PC-9 (cell line): ENCODE measurements around the gene PEAK3. TPM values are rescaled to one million over a fixed set of nuclear protein-coding genes. Genes with fewer than 3 reads are reported as not detected.

ENCODE experiments used
- BruUV-seq: library from RNA; stranded (reverse); fragments of 400-500 nt; replicated peaks from 2 replicates; lab custom pipeline; 2021; lab: Mats Ljungman, UMichigan
- CTCF ChIA-PET: fragments of 300-600 bp; sonication (Branson Sonifier 250); formaldehyde crosslinking; loops from one replicate; lab custom pipeline; 2022; ENCODE audit warnings: antibody characterized with exemption; lab: Charles Lee
- POLR2A ChIA-PET: fragments of 300-600 bp; sonication (Branson Sonifier 250); formaldehyde crosslinking; loops from one replicate; lab custom pipeline; 2022; ENCODE audit warnings: antibody characterized with exemption; ENCODE audit not compliant: unreplicated experiment; lab: Charles Lee
- DNase-seq, 2 experiments: peaks; one replicate each; pipeline versions ENCODE4 v3.0.0 to v3.0.0-alpha.2; 2015 to 2022; ENCODE audit warnings: mixed read lengths in 1 of 2
- H2AFZ ChIP-seq: fragments of 200-600 bp; sonication (generic); 2 replicates; pipeline ENCODE4 v1.8.1; 2017; ENCODE audit warnings: antibody characterized with exemption
- H3F3A ChIP-seq: fragments of 200-600 bp; sonication (generic); 2 replicates; pipeline ENCODE4 v1.8.1; 2017; ENCODE audit warnings: antibody characterized with exemption, mild to moderate bottlenecking, low read depth; ENCODE audit not compliant: insufficient read depth
- H3K27ac ChIP-seq: fragments of 200-600 bp; sonication (generic); 2 replicates; pipeline ENCODE4 v1.6.1; 2016; ENCODE audit warnings: mixed run types
- H3K27me3 ChIP-seq: fragments of 200-600 bp; sonication (generic); 2 replicates; pipeline ENCODE4 v1.6.1; 2016; ENCODE audit warnings: low read depth, mixed run types; ENCODE audit not compliant: insufficient read depth
- H3K36me3 ChIP-seq: fragments of 200-600 bp; sonication (generic); 2 replicates; pipeline ENCODE4 v1.6.1; 2016; ENCODE audit warnings: low read depth, mixed run types
- H3K4me1 ChIP-seq: fragments of 200-600 bp; sonication (generic); replicated peaks from 2 replicates; pipeline ENCODE4 v1.6.1; 2016; ENCODE audit warnings: mixed run types; ENCODE audit not compliant: insufficient read depth
- H3K4me2 ChIP-seq: fragments of 200-600 bp; sonication (generic); 2 replicates; pipeline ENCODE4 v1.6.1; 2017; ENCODE audit warnings: mixed run types
- H3K4me3 ChIP-seq: fragments of 200-600 bp; sonication (generic); 2 replicates; pipeline ENCODE4 v1.6.1; 2016; ENCODE audit warnings: mixed run types
- H3K79me2 ChIP-seq: fragments of 200-600 bp; sonication (generic); 2 replicates; pipeline ENCODE4 v1.6.1; 2017; ENCODE audit warnings: low read depth, mixed run types
- H3K9me2 ChIP-seq: fragments of 200-600 bp; sonication (generic); 2 replicates; pipeline ENCODE4 v1.8.1; 2017; ENCODE audit warnings: mild to moderate bottlenecking; ENCODE audit not compliant: insufficient read depth
- H3K9me3 ChIP-seq: fragments of 200-600 bp; sonication (generic); 2 replicates; pipeline ENCODE4 v1.8.1; 2016; ENCODE audit warnings: low read depth; ENCODE audit not compliant: insufficient read depth
- H4K20me1 ChIP-seq: fragments of 200-600 bp; sonication (generic); 2 replicates; pipeline ENCODE4 v1.8.1; 2017; ENCODE audit not compliant: insufficient read depth
- CTCF ChIP-seq: fragments of 200-600 bp; sonication (generic); conservative IDR thresholded peaks from 2 replicates; pipeline ENCODE4 v1.6.1; 2017; ENCODE audit warnings: mixed run types, antibody characterized with exemption, mild to moderate bottlenecking, moderate library complexity
- EZH2 ChIP-seq: fragments of 200-600 bp; sonication (generic); IDR thresholded peaks from 2 replicates; pipeline ENCODE4 v1.8.0; 2017; ENCODE audit warnings: antibody characterized with exemption, low read depth
- intact Hi-C: fragments of 100-400 bp; cut with micrococcal nuclease; formaldehyde crosslinking; loops from one replicate; pipeline ENCODE4 v1.10.0; 2022; ENCODE audit not compliant: unreplicated experiment
- total RNA-seq: library from RNA; stranded (reverse); gene quantifications from 2 replicates; pipeline ENCODE4 v1.2.3, GENCODE V29; 2021

PEAK3 gene
- total RNA-seq, 1 experiment from 2014 or later = not detected

GRCh38 chr19:2228157-2229030 is 53.6 kb downstream of the PEAK3 start:
- intact Hi-C loops = no loop called here
- Histone ChIP-seq H3K36me3 (no peaks in the 10 kb centered on the region), H3K9me3 (no peaks in the 10 kb centered on the region), H3K27me3 (no peaks in the 10 kb centered on the region), H3K4me3 (no peak overlapping the region), H3K4me1 (no peaks in the 10 kb centered on the region), H3F3A (no peaks in the 10 kb centered on the region), H3K9me2 (no peaks in the 10 kb centered on the region), H3K79me2 (no peaks in the 10 kb centered on the region; the same call in 1 of the 2 replicates), H2AFZ (no peak overlapping the region), H3K4me2 (no peak overlapping the region), H3K27ac (no peak overlapping the region), H4K20me1 (no peaks in the 10 kb centered on the region)
- ChIA-PET POLR2A (no interaction called here), CTCF (no interaction called here)
- BruUV-seq = no TSS peak
- DNase-seq = no peak
- TF ChIP-seq CTCF = no peak
- TF ChIP-seq EZH2 = no peak

GRCh38 chr19:2227415-2228156 is 54.4 kb downstream of the PEAK3 start:
- H4K20me1 ChIP-seq = no peaks in the 10 kb centered on the region
- no peak overlapping the region for H3K4me3 ChIP-seq
- no peaks in the 10 kb centered on the region for H3K79me2 ChIP-seq
- H2AFZ ChIP-seq = no peak overlapping the region
- no peaks in the 10 kb centered on the region for H3K36me3 ChIP-seq
- ChIA-PET CTCF (no interaction called here), POLR2A (no interaction called here)
- no peaks in the 10 kb centered on the region for H3K9me2 ChIP-seq
- DNase-seq = no peak
- no peaks in the 10 kb centered on the region for H3K9me3 ChIP-seq
- H3K4me1 ChIP-seq = no peaks in the 10 kb centered on the region
- no TSS peak for BruUV-seq
- H3K27me3 ChIP-seq = no peaks in the 10 kb centered on the region
- intact Hi-C loops = no loop called here
- no peak overlapping the region for H3K27ac ChIP-seq
- H3K4me2 ChIP-seq = no peak overlapping the region
- H3F3A ChIP-seq = no peaks in the 10 kb centered on the region
- TF ChIP-seq EZH2 = no peak
- TF ChIP-seq CTCF = no peak

- Histone ChIP-seq H3K9me3 (no peaks in the 10 kb centered on the region), H3K9me2 (no peaks in the 10 kb centered on the region), H4K20me1 (no peaks in the 10 kb centered on the region), H3K4me3 (no peak overlapping the region), H3K27me3 (no peaks in the 10 kb centered on the region), H3F3A (no peaks in the 10 kb centered on the region), H3K79me2 (no peaks in the 10 kb centered on the region), H3K4me2 (no peak overlapping the region), H3K36me3 (no peaks in the 10 kb centered on the region), H3K27ac (no peak overlapping the region), H3K4me1 (no peaks in the 10 kb centered on the region), H2AFZ (no peak overlapping the region)
- POLR2A ChIA-PET = no interaction called here
- no peak for DNase-seq
- CTCF ChIA-PET = no interaction called here
- BruUV-seq = no TSS peak
- intact Hi-C loops = no loop called here
- TF ChIP-seq CTCF (no peak), EZH2 (no peak)
Observed at GRCh38 chr19:2226840-2227360, 55.1 kb downstream of the PEAK3 start.
